GM12874 (cell line): Measurements from ENCODE around the gene ZPLD1.

Source experiments
- CTCF ChIP-seq: IDR thresholded peaks from 2 replicates; pipeline ENCODE4 v1.5.1; 2011; ENCODE audit warnings: low read depth, mild to moderate bottlenecking, control low read depth, low read length, moderate library complexity; ENCODE audit not compliant: insufficient read depth

Gene ZPLD1

DNA sequence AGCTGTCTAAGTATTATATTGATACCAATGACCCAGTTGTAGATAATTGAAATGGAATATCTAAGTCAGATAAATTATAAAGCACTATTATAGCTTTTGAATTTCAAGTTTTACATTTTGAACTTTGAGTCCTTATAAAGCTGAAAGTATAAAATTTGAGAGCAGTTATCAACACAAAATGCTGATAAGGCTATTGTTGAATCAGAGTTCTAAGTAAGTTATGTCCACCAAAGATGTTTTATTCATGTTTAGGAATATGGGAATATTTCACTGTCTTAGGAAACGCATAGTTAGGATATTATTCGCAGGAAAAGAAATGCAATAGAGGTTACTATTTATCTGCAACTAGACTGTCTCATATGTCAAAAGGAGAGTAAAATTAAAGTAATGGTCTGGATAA is 29.4 kb downstream of the ZPLD1 start:
- TF ChIP-seq CTCF = no peak

GRCh38 chr3:102466001-102466400 is 31.2 kb downstream of the ZPLD1 start:
- no peak for TF ChIP-seq CTCF

GRCh38 chr3:102470066-102470465 is 35.3 kb downstream of the ZPLD1 start:
- no peak for TF ChIP-seq CTCF

DNA sequence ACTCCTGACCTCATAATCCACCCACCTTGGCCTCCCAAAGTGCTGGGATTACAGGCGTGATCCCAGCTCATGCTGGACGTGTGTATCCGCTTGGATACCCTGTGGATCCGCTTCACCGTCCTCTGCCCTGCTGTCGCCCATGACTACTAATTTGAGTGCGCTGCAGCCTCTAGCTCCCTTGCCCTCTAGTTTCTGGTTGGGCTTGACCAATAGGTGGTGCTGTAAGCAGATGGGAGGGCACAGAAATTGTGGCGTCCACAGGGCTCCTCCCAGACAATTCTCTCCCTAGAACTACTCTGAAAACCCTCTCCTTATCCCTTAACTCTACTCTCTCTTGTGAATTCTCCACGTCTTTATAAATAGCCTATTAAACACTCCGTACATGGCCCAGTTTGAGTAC is 36.2 kb downstream of the ZPLD1 start:
- peak; percentile 48; the same call in 1 of the 2 replicates for TF ChIP-seq CTCF

DNA sequence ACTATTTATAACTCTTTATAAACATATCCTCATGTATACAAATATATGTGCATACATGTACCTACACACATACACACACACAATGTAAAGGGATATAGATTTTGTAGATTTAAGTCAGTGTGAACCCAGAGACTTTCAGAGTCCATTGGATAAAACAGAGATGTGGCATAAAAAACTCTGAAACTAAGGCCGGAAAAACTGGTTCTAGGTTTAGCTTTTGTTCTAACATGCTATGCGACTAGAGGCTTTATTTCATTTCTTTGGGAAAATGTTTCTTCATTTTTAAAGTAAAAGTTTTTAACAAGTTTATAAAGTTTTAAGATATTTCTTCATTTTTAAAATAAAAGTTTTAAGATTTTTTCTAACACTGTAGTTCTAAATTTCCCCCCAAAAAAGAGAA is 36.7 kb downstream of the ZPLD1 start:
- TF ChIP-seq CTCF = no peak

- TF ChIP-seq CTCF = no peak
These were observed 38.8 kb downstream of the ZPLD1 start for GRCh38 chr3:102473648-102474047.

- TF ChIP-seq CTCF = no peak
These were observed 39.4 kb downstream of the ZPLD1 start for GRCh38 chr3:102474207-102474606.

GRCh38 chr3:102476198-102476597 is 41.4 kb downstream of the ZPLD1 start:
- TF ChIP-seq CTCF = no peak
